IPS DF 6.9 (cell line): ENCODE measurements around the gene DMD.
"Not testable (repeated sequence)": the region's sequence is repeated elsewhere in the genome, so short reads cannot be mapped to it uniquely, and the experiment has no call there.

Experiments used
- DNase-seq: peaks from one replicate; pipeline ENCODE4 v3.0.0-alpha.2; 2013; ENCODE audit warnings: low read depth, low spot score
- H3K27ac ChIP-seq: one replicate; pipeline ENCODE4 v1.5.1; 2013; ENCODE audit warnings: low read length, control low read depth
- H3K27me3 ChIP-seq: 2 replicates; pipeline ENCODE4 v1.6.1; 2013; ENCODE audit warnings: mild to moderate bottlenecking, low read length; ENCODE audit not compliant: control insufficient read depth, insufficient read depth
- H3K36me3 ChIP-seq: 2 replicates; pipeline ENCODE4 v1.6.1; 2013; ENCODE audit warnings: low read length; ENCODE audit not compliant: control insufficient read depth, insufficient read depth
- H3K4me1 ChIP-seq: 2 replicates; pipeline ENCODE4 v1.6.1; 2013; ENCODE audit warnings: low read length; ENCODE audit not compliant: control insufficient read depth, insufficient read depth
- H3K4me3 ChIP-seq: 2 replicates; pipeline ENCODE4 v1.5.1; 2013; ENCODE audit warnings: mild to moderate bottlenecking, low read length
- H3K9me3 ChIP-seq: 2 replicates; pipeline ENCODE4 v1.6.1; 2013; ENCODE audit warnings: low read length, inconsistent platforms; ENCODE audit not compliant: control insufficient read depth, insufficient read depth
- WGBS: extraction: QIAGEN DNeasy Blood & Tissue Kit; methylation state at CpG from one replicate; pipeline ENCODE4 v1.1.7; 2013; ENCODE audit warnings: mixed read lengths, missing lambda C conversion rate; ENCODE audit not compliant: insufficient read length, insufficient coverage; 5-methylcytosine and 5-hydroxymethylcytosine counted together

DMD gene

DNA sequence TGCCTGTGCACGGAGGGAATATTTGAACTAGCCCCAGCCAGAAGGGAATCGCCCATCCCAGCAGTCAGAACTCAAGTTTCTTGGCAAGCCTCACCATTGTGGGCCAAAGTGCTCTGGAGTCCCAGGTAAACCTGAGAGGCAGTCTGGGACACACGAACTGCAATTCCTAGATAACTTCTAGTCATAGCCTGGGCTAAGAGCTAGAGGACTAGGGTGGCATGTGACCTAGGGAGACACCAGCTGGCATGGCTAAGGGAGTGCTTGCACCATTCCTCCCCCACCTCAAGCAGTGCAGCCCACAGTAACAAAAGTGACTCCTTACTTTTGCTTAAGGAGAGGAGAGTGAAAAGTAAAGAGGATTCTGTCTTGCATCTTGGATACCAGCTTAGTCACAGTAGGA lies 935.2 kb downstream of the DMD start:
- Histone ChIP-seq H3K9me3 (no peaks in the 10 kb centered on the region), H3K27me3 (no peaks in the 10 kb centered on the region), H3K36me3 (no peaks in the 10 kb centered on the region), H3K4me1 (no peaks in the 10 kb centered on the region), H3K4me3 (no peak overlapping the region), H3K27ac (no peak overlapping the region)
- no CpG with 5 or more reads among the region's 3 CpGs for WGBS
- DNase-seq = no peak

DNA sequence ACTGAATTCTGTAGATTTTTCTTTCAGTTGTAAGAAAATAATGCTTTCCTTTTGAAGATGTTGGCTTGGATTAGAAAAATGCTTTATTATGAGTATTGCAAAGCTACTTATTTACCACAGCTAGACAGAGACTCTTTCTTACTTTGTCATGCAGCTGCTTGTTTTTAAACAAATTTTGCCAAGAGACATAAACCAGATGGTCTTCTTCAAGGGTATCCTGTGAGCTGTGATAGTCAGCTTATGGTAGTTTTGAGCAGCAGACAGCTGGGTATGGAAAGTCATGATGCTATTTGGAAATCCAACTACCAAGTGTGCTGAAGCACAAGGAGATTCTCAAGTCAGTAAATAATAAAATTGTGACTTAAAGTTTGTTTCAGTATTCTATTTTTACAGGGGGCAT lies 941.5 kb downstream of the DMD start:
- Histone ChIP-seq H3K27ac (no peak overlapping the region), H3K36me3 (no peaks in the 10 kb centered on the region), H3K27me3 (no peaks in the 10 kb centered on the region), H3K9me3 (no peaks in the 10 kb centered on the region), H3K4me1 (no peaks in the 10 kb centered on the region), H3K4me3 (no peak overlapping the region)
- no peak for DNase-seq

DNA sequence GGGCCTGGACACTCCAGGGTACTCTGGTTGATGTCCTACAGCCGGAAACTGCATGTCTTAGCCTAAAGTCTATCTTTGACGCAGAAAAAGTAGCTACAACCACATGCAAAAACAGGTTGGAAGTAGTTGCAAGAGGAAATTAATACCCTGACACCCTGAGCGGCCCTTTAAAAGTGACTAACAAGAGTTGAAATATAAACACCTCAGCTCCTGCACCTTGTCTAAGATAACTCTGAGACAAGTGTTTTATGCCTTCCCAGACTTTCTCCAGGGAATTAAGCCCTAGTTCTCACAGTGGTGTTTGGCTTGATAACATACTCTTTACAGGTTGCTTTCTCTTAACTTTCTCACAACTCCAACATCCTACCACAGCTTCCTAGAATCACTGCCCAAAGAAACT lies 943.1 kb downstream of the DMD start:
- H3K27me3 ChIP-seq = no peaks in the 10 kb centered on the region
- no peaks in the 10 kb centered on the region for H3K4me1 ChIP-seq
- H3K4me3 ChIP-seq = no peak overlapping the region
- H3K27ac ChIP-seq = no peak overlapping the region
- no peak for DNase-seq
- no peaks in the 10 kb centered on the region for H3K9me3 ChIP-seq
- no peaks in the 10 kb centered on the region for H3K36me3 ChIP-seq
- WGBS = no CpG with 5 or more reads among the region's 3 CpGs

GRCh38 chrX:32267796-32268195 lies 943.6 kb downstream of the DMD start:
- Histone ChIP-seq H3K4me1 (no peaks in the 10 kb centered on the region), H3K9me3 (no peaks in the 10 kb centered on the region), H3K4me3 (no peak overlapping the region), H3K27me3 (no peaks in the 10 kb centered on the region), H3K27ac (no peak overlapping the region), H3K36me3 (no peaks in the 10 kb centered on the region)
- no peak for DNase-seq
- no CpG with 5 or more reads among the region's 2 CpGs for WGBS

- H3K9me3 ChIP-seq, H3K4me1 ChIP-seq, H3K27me3 ChIP-seq, H3K27ac ChIP-seq, H3K36me3 ChIP-seq, H3K4me3 ChIP-seq, DNase-seq: not testable (repeated sequence)
- WGBS = no CpG with 5 or more reads among the region's 4 CpGs
Measured at GRCh38 chrX:32246675-32247074, 964.7 kb downstream of the DMD start.

DNA sequence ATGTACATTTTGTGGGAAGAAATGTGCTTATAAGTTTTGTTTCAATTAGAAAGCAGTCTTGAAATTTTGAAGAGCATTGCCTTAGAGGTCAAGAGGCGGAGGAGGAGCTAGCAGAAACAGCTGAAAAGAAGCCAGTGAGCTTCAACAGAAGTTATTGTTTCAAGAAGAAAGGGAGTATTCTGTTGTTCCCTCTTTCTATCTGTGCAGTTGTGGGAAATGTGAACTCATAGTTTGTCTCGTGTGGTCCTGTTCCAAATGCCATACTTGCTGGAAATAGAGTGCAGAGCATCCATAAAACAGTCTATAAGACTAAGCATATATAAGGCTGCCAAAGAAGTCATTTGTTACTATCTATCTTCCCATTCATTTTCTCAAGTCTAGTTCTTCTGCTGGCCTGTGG lies 1015.7 kb downstream of the DMD start:
- H3K9me3 ChIP-seq = no peaks in the 10 kb centered on the region
- no CpG with 5 or more reads among the region's 2 CpGs for WGBS
- H3K27ac ChIP-seq = no peak overlapping the region
- no peaks in the 10 kb centered on the region for H3K4me1 ChIP-seq
- DNase-seq = no peak
- no peaks in the 10 kb centered on the region for H3K27me3 ChIP-seq
- H3K36me3 ChIP-seq = no peaks in the 10 kb centered on the region
- no peak overlapping the region for H3K4me3 ChIP-seq

DNA sequence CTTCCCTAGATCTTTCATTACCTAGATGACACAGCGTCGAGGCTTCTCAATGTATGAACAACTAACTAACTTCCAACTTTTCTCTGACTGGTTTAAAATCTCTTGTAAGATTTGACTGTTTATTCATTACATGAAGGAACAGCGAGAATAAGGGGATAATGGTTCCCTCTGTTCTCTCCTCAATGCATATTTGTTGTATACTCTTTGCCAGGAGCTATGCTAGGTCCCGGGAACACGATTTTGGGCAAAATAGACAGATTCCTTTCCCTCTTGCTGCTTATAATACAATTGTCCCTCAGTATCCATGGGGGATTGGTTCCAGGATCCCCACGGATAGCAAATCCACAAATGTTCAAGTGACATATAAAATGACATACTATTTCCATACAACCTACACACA lies 1020.0 kb downstream of the DMD start:
- no peak for DNase-seq
- Histone ChIP-seq H3K4me3 (no peak overlapping the region), H3K9me3 (no peaks in the 10 kb centered on the region), H3K27me3 (no peaks in the 10 kb centered on the region), H3K36me3 (no peaks in the 10 kb centered on the region), H3K27ac (no peak overlapping the region), H3K4me1 (no peaks in the 10 kb centered on the region)
- no CpG with 5 or more reads among the region's 6 CpGs for WGBS

DNA sequence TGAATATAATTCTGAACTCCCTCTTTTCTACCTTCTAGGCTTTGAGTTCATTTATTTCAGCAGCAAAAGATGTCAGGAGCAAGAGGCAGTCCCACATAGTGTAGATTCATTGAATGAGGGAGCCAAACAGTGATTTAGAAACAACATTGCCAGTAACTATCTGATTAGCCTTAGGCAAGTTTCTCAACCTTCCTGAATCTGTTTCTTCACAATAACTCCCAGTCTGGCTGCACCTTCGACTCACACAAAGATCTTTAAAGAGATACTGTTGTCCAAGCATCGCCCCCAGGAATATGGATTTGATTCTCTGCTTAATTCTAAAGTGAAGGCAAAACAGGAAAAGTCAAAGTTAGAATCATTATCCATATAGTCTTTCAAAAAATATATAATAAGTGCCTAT lies 1026.2 kb downstream of the DMD start:
- no peak overlapping the region for H3K27ac ChIP-seq
- no peak overlapping the region for H3K4me3 ChIP-seq
- no peaks in the 10 kb centered on the region for H3K9me3 ChIP-seq
- no CpG with 5 or more reads among the region's 2 CpGs for WGBS
- H3K36me3 ChIP-seq = no peaks in the 10 kb centered on the region
- DNase-seq = no peak
- H3K27me3 ChIP-seq = no peaks in the 10 kb centered on the region
- H3K4me1 ChIP-seq = no peaks in the 10 kb centered on the region

- no peak overlapping the region for H3K4me3 ChIP-seq
- H3K36me3 ChIP-seq = no peaks in the 10 kb centered on the region
- H3K4me1 ChIP-seq = no peaks in the 10 kb centered on the region
- H3K27me3 ChIP-seq = no peaks in the 10 kb centered on the region
- H3K27ac ChIP-seq = no peak overlapping the region
- H3K9me3 ChIP-seq = no peaks in the 10 kb centered on the region
- DNase-seq = no peak
Measured at GRCh38 chrX:32183066-32183465, 1028.3 kb downstream of the DMD start.

- DNase-seq = no peak
- H3K4me1 ChIP-seq = no peaks in the 10 kb centered on the region
- WGBS = no CpG with 5 or more reads among the region's 5 CpGs
- no peaks in the 10 kb centered on the region for H3K36me3 ChIP-seq
- no peak overlapping the region for H3K27ac ChIP-seq
- H3K27me3 ChIP-seq = no peaks in the 10 kb centered on the region
- H3K4me3 ChIP-seq = no peak overlapping the region
- H3K9me3 ChIP-seq = no peaks in the 10 kb centered on the region
Measured at GRCh38 chrX:32176510-32176909, 1034.8 kb downstream of the DMD start.

DNA sequence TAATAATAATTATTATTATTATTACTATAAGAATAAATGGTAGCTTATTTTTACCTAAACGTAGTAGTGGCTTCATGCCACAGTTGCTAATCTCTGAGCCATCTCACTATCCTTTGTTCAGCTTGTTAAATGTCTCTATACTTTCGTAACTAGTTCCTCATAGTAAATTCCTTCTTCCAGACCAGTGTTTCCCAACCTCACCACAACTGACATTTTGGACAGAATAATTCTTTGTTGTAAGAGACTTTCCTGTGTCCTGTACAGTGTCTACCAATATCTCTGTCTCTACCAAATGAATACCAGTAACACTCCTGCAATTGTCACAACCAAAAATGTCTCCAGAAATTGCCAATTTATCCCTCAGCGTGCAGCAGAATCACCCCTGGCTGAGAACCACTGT lies 1040.9 kb downstream of the DMD start:
- no peak overlapping the region for H3K4me3 ChIP-seq
- H3K27ac ChIP-seq = no peak overlapping the region
- H3K4me1 ChIP-seq = no peaks in the 10 kb centered on the region
- H3K27me3 ChIP-seq = no peaks in the 10 kb centered on the region
- no peaks in the 10 kb centered on the region for H3K36me3 ChIP-seq
- no CpG with 5 or more reads among the region's 3 CpGs for WGBS
- H3K9me3 ChIP-seq = no peaks in the 10 kb centered on the region
- DNase-seq = no peak
